K562 (cell line): ENCODE data around the gene NAP1L1. TPM values are rescaled to one million over a fixed set of nuclear protein-coding genes. Genes with fewer than 3 reads are reported as not detected.

Experiments
- ATAC-seq: fragments of 200-7000 bp; cut with Tn5 transposase; 3 replicates; pipeline ENCODE4 v1.9.1; 2020; ENCODE audit warnings: moderate library complexity
- BruUV-seq: library from RNA; stranded (reverse); fragments of 400-500 nt; replicated peaks from 2 replicates; lab custom pipeline; 2021; lab: Mats Ljungman, UMichigan
- CTCF ChIA-PET: fragments of 300-600 bp; formaldehyde crosslinking; extraction: SDS; loops from one replicate; lab custom pipeline; 2021; ENCODE audit warnings: low intra/inter-chr PET ratio; lab: Yijun Ruan, JAX
- POLR2A ChIA-PET: fragments of 300-600, 350-650 bp; sonication (Branson Sonifier 250); formaldehyde crosslinking; extraction: SDS; loops from one replicate; lab custom pipeline; 2021; ENCODE audit warnings: antibody characterized with exemption, inconsistent platforms; lab: Yijun Ruan, JAX
- DNase-seq, 4 experiments: peaks; one replicate each; pipeline versions ENCODE4 v3.0.0 to v3.0.0-alpha.2; 2011 to 2018; ENCODE audit warnings: low spot score in 3 of 4, mixed read lengths in 3 of 4; ENCODE audit errors: extremely low read depth in 1 of 4
- FAIRE-seq: peaks from 2 replicates; lab custom pipeline; 2011; peaks lifted over from hg19 to GRCh38; lab: Jason Lieb, UNC
- H2AFZ ChIP-seq: 2 replicates; pipeline ENCODE4 v1.6.0; 2011; ENCODE audit warnings: low read depth, low read length, control low read depth, inconsistent platforms
- H3K27ac ChIP-seq: fragments of 200-600 bp; 3 replicates; pipeline ENCODE4 v1.8.0; 2011; ENCODE audit warnings: low read depth, mild to moderate bottlenecking, control low read depth, inconsistent platforms, low read length, moderate library complexity, mixed read lengths; ENCODE audit errors: extremely low read depth
- H3K27me3 ChIP-seq, 2 experiments: fragments of 300-600 bp in 1 of 2; 2 replicates in 1 of 2; 3 replicates in 1 of 2; pipeline versions ENCODE4 v1.6.0 to v1.8.0; 2011; ENCODE audit warnings: inconsistent platforms in 2 of 2, low read length in 2 of 2, mild to moderate bottlenecking in 1 of 2, mixed read lengths in 1 of 2, moderate library complexity in 1 of 2; ENCODE audit not compliant: control insufficient read depth in 2 of 2, insufficient read depth in 2 of 2
- H3K36me3 ChIP-seq: fragments of 300-600 bp; 3 replicates; pipeline ENCODE4 v1.8.0; 2011; ENCODE audit warnings: mild to moderate bottlenecking, low read length, inconsistent platforms; ENCODE audit not compliant: control insufficient read depth, insufficient read depth
- H3K4me1 ChIP-seq, 2 experiments: fragments of 200-600 bp in 1 of 2; replicated peaks in 1 of 2; 2 replicates in 1 of 2; 3 replicates in 1 of 2; pipeline versions ENCODE4 v1.5.1 to v1.8.0; 2011; ENCODE audit warnings: inconsistent platforms in 2 of 2, low read length in 2 of 2, mild to moderate bottlenecking in 1 of 2, mixed read lengths in 1 of 2, moderate library complexity in 1 of 2; ENCODE audit not compliant: control insufficient read depth in 2 of 2, insufficient read depth in 2 of 2
- H3K4me2 ChIP-seq: 2 replicates; pipeline ENCODE4 v1.6.1; 2011; ENCODE audit warnings: low read length, control low read depth, inconsistent platforms, mixed read lengths; ENCODE audit not compliant: insufficient read depth
- H3K4me3 ChIP-seq: fragments of 200-600 bp; sonication (generic), shearing (Covaris generic); 2 replicates; pipeline ENCODE4 v1.5.1; 2016; ENCODE audit warnings: control low read depth, inconsistent platforms
- H3K79me2 ChIP-seq: fragments of 200-600 bp; 3 replicates; pipeline ENCODE4 v1.8.0; 2011; ENCODE audit warnings: low read length, inconsistent platforms; ENCODE audit not compliant: control insufficient read depth, insufficient read depth
- H3K9ac ChIP-seq, 2 experiments: 2 replicates each; pipeline versions ENCODE4 v1.6.0 to v1.6.1; 2011; ENCODE audit warnings: low read depth in 2 of 2, low read length in 2 of 2, control low read depth in 1 of 2, inconsistent platforms in 1 of 2, mild to moderate bottlenecking in 1 of 2, mixed read lengths in 1 of 2; ENCODE audit not compliant: insufficient read depth in 1 of 2
- H3K9me1 ChIP-seq: one replicate; pipeline ENCODE4 v1.6.0; 2011; ENCODE audit warnings: inconsistent platforms, mild to moderate bottlenecking, low read length, moderate library complexity; ENCODE audit not compliant: control insufficient read depth, insufficient read depth
- H3K9me3 ChIP-seq: replicated peaks from 2 replicates; pipeline ENCODE4 v1.5.1; 2011; ENCODE audit warnings: low read depth, low read length, inconsistent platforms; ENCODE audit not compliant: control insufficient read depth, insufficient read depth
- H4K20me1 ChIP-seq: replicated peaks from 2 replicates; pipeline ENCODE4 v1.6.1; 2011; ENCODE audit warnings: low read length, inconsistent platforms, mixed read lengths; ENCODE audit not compliant: control insufficient read depth, insufficient read depth
- BRCA1 ChIP-seq, 2 experiments: fragments of 450-650 bp in 1 of 2; sonication (generic) in 1 of 2; formaldehyde crosslinking in 1 of 2; IDR thresholded peaks; 2 replicates each; pipeline versions ENCODE4 v1.5.0 to v1.6.1; 2017 to 2020; ENCODE audit warnings: mild to moderate bottlenecking in 1 of 2, missing genetic modification reagents in 1 of 2
- BRF2 ChIP-seq: IDR thresholded peaks from 3 replicates; pipeline ENCODE4 v1.6.1; 2011; ENCODE audit warnings: borderline replicate concordance, mild to moderate bottlenecking; ENCODE audit not compliant: insufficient read length, insufficient read depth
- E2F1 ChIP-seq: sonication (generic); formaldehyde crosslinking; IDR thresholded peaks from 2 replicates; pipeline ENCODE4 v1.8.1; 2023; ENCODE audit warnings: mild to moderate bottlenecking, missing genetic modification reagents, moderate library complexity
- FOSL1 ChIP-seq: fragments of 200-800 bp; sonication (Bioruptor generic); conservative IDR thresholded peaks from 2 replicates; pipeline ENCODE4 v1.6.1; 2016; ENCODE audit warnings: missing genetic modification characterization, missing compliant biosample characterization
- HDAC3 ChIP-seq: fragments of 450-650 bp; IDR thresholded peaks from 2 replicates; pipeline ENCODE4 v1.6.1; 2018; ENCODE audit warnings: borderline replicate concordance, mild to moderate bottlenecking, moderate library complexity; ENCODE audit not compliant: partially characterized antibody
- HNRNPLL ChIP-seq: fragments of 200-400 bp; formaldehyde crosslinking; IDR thresholded peaks from 2 replicates; pipeline ENCODE4 v1.6.1; 2017; ENCODE audit warnings: low read length, low read depth, mild to moderate bottlenecking; ENCODE audit not compliant: poor library complexity, severe bottlenecking
- LEF1 ChIP-seq: fragments of 450-650 bp; IDR thresholded peaks from 2 replicates; pipeline ENCODE4 v1.6.1; 2016; ENCODE audit warnings: mild to moderate bottlenecking
- MNT ChIP-seq, 2 experiments: fragments of 450-650 bp; conservative IDR thresholded peaks; 2 replicates each; pipeline ENCODE4 v1.6.1; 2017; ENCODE audit warnings: mild to moderate bottlenecking in 2 of 2, moderate library complexity in 2 of 2
- MTF1 ChIP-seq: fragments of 250-450 bp; sonication (Bioruptor Pico); IDR thresholded peaks from 2 replicates; pipeline ENCODE4 v1.9.0; 2021; ENCODE audit warnings: moderate library complexity, mild to moderate bottlenecking, inconsistent platforms, borderline replicate concordance
- NR2C2 ChIP-seq, 2 experiments: fragments of 200-800 bp in 1 of 2; sonication (Bioruptor generic) in 1 of 2; sonication (generic) in 1 of 2; formaldehyde crosslinking in 1 of 2; IDR thresholded peaks; 2 replicates each; pipeline versions ENCODE4 v1.6.1 to v1.8.0; 2016 to 2022; ENCODE audit warnings: mild to moderate bottlenecking in 1 of 2, missing compliant biosample characterization in 1 of 2, missing genetic modification characterization in 1 of 2, missing genetic modification reagents in 1 of 2
- RBM15 ChIP-seq: fragments of 200-400 bp; formaldehyde crosslinking; IDR thresholded peaks from 2 replicates; pipeline ENCODE4 v1.6.1; 2018; ENCODE audit warnings: mild to moderate bottlenecking, low read length, moderate library complexity; ENCODE audit not compliant: insufficient read depth
- SIN3B ChIP-seq: fragments of 450-650 bp; IDR thresholded peaks from 2 replicates; pipeline ENCODE4 v1.6.1; 2017; ENCODE audit warnings: low read depth, mild to moderate bottlenecking, moderate library complexity
- SMC3 ChIP-seq: conservative IDR thresholded peaks from 2 replicates; pipeline ENCODE4 v1.6.1; 2011; ENCODE audit warnings: low read depth, low read length, improper control_type of control experiment; ENCODE audit not compliant: insufficient read depth
- STAT5A ChIP-seq: IDR thresholded peaks from 2 replicates; pipeline ENCODE4 v1.6.1; 2012; ENCODE audit warnings: low read length, inconsistent platforms, borderline replicate concordance
- TAF15 ChIP-seq: fragments of 200-400 bp; formaldehyde crosslinking; IDR thresholded peaks from 2 replicates; pipeline ENCODE4 v1.6.1; 2017; ENCODE audit warnings: mild to moderate bottlenecking, low read depth, low read length, moderate library complexity
- ZNF586 ChIP-seq: fragments of 450-650 bp; formaldehyde crosslinking; conservative IDR thresholded peaks from 2 replicates; pipeline ENCODE4 v1.4.0; 2020; ENCODE audit warnings: mild to moderate bottlenecking, moderate library complexity
- ZZZ3 ChIP-seq: fragments of 450-650 bp; IDR thresholded peaks from 2 replicates; pipeline ENCODE4 v1.6.1; 2016; ENCODE audit warnings: antibody characterized with exemption, mild to moderate bottlenecking, moderate library complexity
- WGBS: fragments of 100-300 bp; shearing (Covaris generic); methylation state at CpG from one replicate; pipeline ENCODE4 v1.1.6; 2016; ENCODE audit warnings: low coverage, mixed read lengths; ENCODE audit not compliant: insufficient coverage; ENCODE audit errors: missing lambda C conversion rate; 5-methylcytosine and 5-hydroxymethylcytosine counted together
- in situ Hi-C: fragments of 300-500 bp; cut with MboI; formaldehyde crosslinking; loops from 4 replicates; pipeline ENCODE4 v1.15.0; 2018; ENCODE audit warnings: inconsistent platforms, mixed read lengths
- intact Hi-C: fragments of 100-400 bp; cut with micrococcal nuclease; formaldehyde crosslinking; loops from 2 replicates; pipeline ENCODE4 v1.14.2; 2022
- polyA plus RNA-seq, 8 experiments: library from polyadenylated mRNA; depleted of rRNA in 4 of 8; stranded (reverse) in 5 of 8; unstranded in 3 of 8; fragments of >200 nt; fragmentation: Nextera tagmentation in 2 of 8; fragmentation: Illumina TruSeq in 1 of 8; extraction: Ambion mirVana in 2 of 8; extraction: Trizol in 1 of 8; gene quantifications; 2 replicates each; pipeline versions ENCODE4 v1.2.1 to v1.2.3, GENCODE V29; 2011 to 2014; ENCODE audit warnings: inconsistent platforms in 1 of 8, missing spikeins in 1 of 8
- total RNA-seq, 7 experiments: library from RNA; depleted of rRNA in 6 of 7; stranded (reverse); fragments of >200 nt in 6 of 7; fragmentation: Illumina TruSeq in 2 of 7; extraction: Trizol in 2 of 7; gene quantifications; 2 replicates each; pipeline versions ENCODE4 v1.2.1 to v1.2.3, GENCODE V29; 2011 to 2021; ENCODE audit warnings: low replicate concordance in 1 of 7
- TF ChIP-seq, protein P1 (sequence below): sonication (generic); formaldehyde crosslinking; IDR thresholded peaks from 2 replicates; pipeline ENCODE4 v1.8.0; 2022; ENCODE audit warnings: mild to moderate bottlenecking, missing genetic modification reagents

Gene NAP1L1
- total and polyA plus RNA-seq, 9 of the 15 experiments (the other 6 are each of a cell fraction or from before 2014, with no cell fraction given): 287 to 747 (median 450) TPM

GRCh38 chr12:76055393-76055792 lies 29.1 kb downstream of the NAP1L1 start:
- in situ Hi-C loops (no loop called here), intact Hi-C loops (no loop called here)
- ChIA-PET POLR2A (interaction anchor here (1.4 kb wide), 1 partner anchor 14 kb away, joined by 3 read pairs; no protein-coding TSS in a partner anchor), CTCF (no interaction called here)
- Histone ChIP-seq H3K4me3 (no peak overlapping the region), H2AFZ (no peak overlapping the region), H3K9me3 (no peaks in the 10 kb centered on the region), H3K36me3 (peaks cover 97% of the 10 kb centered on the region), H3K4me1 (no peaks in the 10 kb centered on the region), H3K9me1 (no peaks in the 10 kb centered on the region), H3K27me3 (no peaks in the 10 kb centered on the region), H4K20me1 (no peaks in the 10 kb centered on the region), H3K4me2 (no peak overlapping the region), H3K27ac (no peak overlapping the region), H3K79me2 (peaks cover 19% of the 10 kb centered on the region; the same call in 1 of the 3 replicates), H3K9ac (no peak overlapping the region)
- BruUV-seq: no TSS peak
- WGBS: 67% methylated on average over 2 of the region's 2 CpGs
- no peak for DNase-seq
- no peak for ATAC-seq
- FAIRE-seq: no peak
- TF ChIP-seq RBM15 (no peak), TAF15 (no peak), HDAC3 (no peak), STAT5A (no peak), HNRNPLL (no peak), BRCA1 (IDR thresholded peaks at IDR 0.05) (no peak), BRCA1 (CRISPR knock-in tag; IDR thresholded peaks at IDR 0.05) (no peak), LEF1 (no peak), MTF1 (CRISPR knock-in tag) (no peak), NR2C2 (CRISPR knock-in tag; IDR thresholded peaks at IDR 0.05) (no peak), NR2C2 (tag; IDR thresholded peaks at IDR 0.05) (no peak), SIN3B (no peak), SMC3 (no peak), ZZZ3 (no peak), E2F1 (CRISPR knock-in tag) (no peak), MNT (conservative IDR thresholded peaks at IDR 0.05) (no peak), FOSL1 (tag) (no peak), ZNF586 (CRISPR knock-in tag) (no peak), BRF2 (no peak)
- TF ChIP-seq, protein P1, sequence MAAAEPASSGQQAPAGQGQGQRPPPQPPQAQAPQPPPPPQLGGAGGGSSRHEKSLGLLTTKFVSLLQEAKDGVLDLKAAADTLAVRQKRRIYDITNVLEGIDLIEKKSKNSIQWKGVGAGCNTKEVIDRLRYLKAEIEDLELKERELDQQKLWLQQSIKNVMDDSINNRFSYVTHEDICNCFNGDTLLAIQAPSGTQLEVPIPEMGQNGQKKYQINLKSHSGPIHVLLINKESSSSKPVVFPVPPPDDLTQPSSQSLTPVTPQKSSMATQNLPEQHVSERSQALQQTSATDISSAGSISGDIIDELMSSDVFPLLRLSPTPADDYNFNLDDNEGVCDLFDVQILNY (CRISPR knock-in tag): no peak
